HepG2 (cell line): ENCODE measurements around the gene SAMD4A. TPM values are rescaled to one million over a fixed set of nuclear protein-coding genes. Genes with fewer than 3 reads are reported as not detected.
A peak's percentile ranks its signal among the peaks of the same experiment; 100 is the strongest.

Source experiments
- ATAC-seq: fragments of 200-7000 bp; cut with Tn5 transposase; 3 replicates; pipeline ENCODE4 v1.9.1; 2020; ENCODE audit warnings: mild to moderate bottlenecking, moderate library complexity
- BruUV-seq: library from RNA; stranded (reverse); fragments of 400-500 nt; replicated peaks from 2 replicates; lab custom pipeline; 2021; lab: Mats Ljungman, UMichigan
- CTCF ChIA-PET: fragments of 300-600 bp; formaldehyde crosslinking; extraction: SDS; loops from one replicate; lab custom pipeline; 2021; ENCODE audit warnings: low total read pairs, inconsistent platforms, low intra/inter-chr PET ratio; lab: Yijun Ruan, JAX
- POLR2A ChIA-PET: fragments of 350-600 bp; sonication (Branson Sonifier 250); formaldehyde crosslinking; loops from one replicate; lab custom pipeline; 2020; ENCODE audit warnings: antibody characterized with exemption, inconsistent platforms; lab: Yijun Ruan, JAX
- DNase-seq: peaks from one replicate; pipeline ENCODE4 v3.0.0-alpha.2; 2015; ENCODE audit warnings: low spot score
- FAIRE-seq: peaks from 3 replicates; lab custom pipeline; 2011; peaks lifted over from hg19 to GRCh38; lab: Jason Lieb, UNC
- H2AFZ ChIP-seq: one replicate; pipeline ENCODE4 v1.6.1; 2011; ENCODE audit warnings: low read length, inconsistent platforms
- H3K27ac ChIP-seq: fragments of 300-600 bp; 3 replicates; pipeline ENCODE4 v1.8.0; 2011; ENCODE audit warnings: mixed run types, mild to moderate bottlenecking, mixed read lengths, low read length, inconsistent platforms; ENCODE audit not compliant: insufficient read depth; ENCODE audit errors: extremely low read length
- H3K27me3 ChIP-seq, 2 experiments: fragments of 200-600 bp in 1 of 2; 2 replicates in 1 of 2; 3 replicates in 1 of 2; pipeline versions ENCODE4 v1.6.0 to v1.8.0; 2011; ENCODE audit warnings: low read length in 2 of 2, mild to moderate bottlenecking in 2 of 2, moderate library complexity in 2 of 2, inconsistent platforms in 1 of 2; ENCODE audit not compliant: insufficient read depth in 2 of 2, control insufficient read depth in 1 of 2
- H3K36me3 ChIP-seq, 2 experiments: fragments of 200-600 bp in 1 of 2; replicated peaks in 1 of 2; 2 replicates in 1 of 2; 3 replicates in 1 of 2; pipeline versions ENCODE4 v1.5.1 to v1.8.0; 2011; ENCODE audit warnings: low read length in 2 of 2, inconsistent platforms in 1 of 2; ENCODE audit not compliant: insufficient read depth in 2 of 2, control insufficient read depth in 1 of 2
- H3K4me1 ChIP-seq: 2 replicates; pipeline ENCODE4 v1.5.1; 2012; ENCODE audit warnings: low read length, inconsistent platforms; ENCODE audit not compliant: insufficient read depth
- H3K4me2 ChIP-seq: 2 replicates; pipeline ENCODE4 v1.6.0; 2011; ENCODE audit warnings: low read depth, low read length, inconsistent platforms
- H3K4me3 ChIP-seq, 3 experiments: fragments of 200-600 bp in 1 of 3; sonication (generic), shearing (Covaris generic) in 1 of 3; replicated peaks in 1 of 3; 2 replicates each; pipeline ENCODE4 v1.5.1; 2011 to 2016; ENCODE audit warnings: low read length in 3 of 3, inconsistent platforms in 2 of 3, low read depth in 2 of 3, mild to moderate bottlenecking in 2 of 3, control low read depth in 1 of 3, mixed read lengths in 1 of 3; ENCODE audit not compliant: insufficient read depth in 1 of 3
- H3K79me2 ChIP-seq: one replicate; pipeline ENCODE4 v1.6.1; 2011; ENCODE audit warnings: low read length, inconsistent platforms; ENCODE audit not compliant: insufficient read depth
- H3K9ac ChIP-seq: 2 replicates; pipeline ENCODE4 v1.6.0; 2011; ENCODE audit warnings: mild to moderate bottlenecking, low read depth, low read length, inconsistent platforms; ENCODE audit not compliant: insufficient read depth
- H3K9me3 ChIP-seq: 2 replicates; pipeline ENCODE4 v1.5.1; 2012; ENCODE audit warnings: mild to moderate bottlenecking, low read length
- H4K20me1 ChIP-seq: 2 replicates; pipeline ENCODE4 v1.6.0; 2011; ENCODE audit warnings: inconsistent platforms, mild to moderate bottlenecking, low read length, moderate library complexity; ENCODE audit not compliant: insufficient read depth
- CBX5 ChIP-seq: sonication (generic); formaldehyde crosslinking; IDR thresholded peaks from 2 replicates; pipeline ENCODE4 v1.4.0; 2020; ENCODE audit warnings: missing genetic modification reagents, borderline replicate concordance
- EZH2 ChIP-seq: conservative IDR thresholded peaks from 2 replicates; pipeline ENCODE4 v1.6.1; 2012; ENCODE audit warnings: mild to moderate bottlenecking, low read depth, low read length, moderate library complexity
- IKZF4 ChIP-seq: sonication (generic); formaldehyde crosslinking; IDR thresholded peaks from 2 replicates; pipeline ENCODE4 v1.5.1; 2020; ENCODE audit warnings: borderline replicate concordance, mild to moderate bottlenecking, low read depth, missing genetic modification reagents; ENCODE audit errors: not compliant biosample characterization
- SALL1 ChIP-seq: sonication (generic); formaldehyde crosslinking; IDR thresholded peaks from 2 replicates; pipeline ENCODE4 v1.8.0; 2022; ENCODE audit warnings: mild to moderate bottlenecking, missing genetic modification reagents
- SRY ChIP-seq: sonication (generic); formaldehyde crosslinking; IDR thresholded peaks from 2 replicates; pipeline ENCODE4 v1.8.0; 2022; ENCODE audit warnings: mild to moderate bottlenecking, missing genetic modification reagents
- U2AF1 ChIP-seq: fragments of 200-400 bp; formaldehyde crosslinking; optimal IDR thresholded peaks from 2 replicates; pipeline ENCODE3; 2017; ENCODE audit warnings: mild to moderate bottlenecking, low read depth, low read length
- ZBTB1 ChIP-seq: sonication (generic); formaldehyde crosslinking; IDR thresholded peaks from 2 replicates; pipeline ENCODE4 v1.4.0; 2020; ENCODE audit warnings: missing genetic modification reagents, borderline replicate concordance
- ZC3H4 ChIP-seq: sonication (generic); formaldehyde crosslinking; IDR thresholded peaks from 2 replicates; pipeline ENCODE4 v1.4.0; 2020; ENCODE audit warnings: missing genetic modification reagents, borderline replicate concordance
- WGBS: methylation state at CpG from one replicate; pipeline ENCODE4 v1.1.6; 2017; ENCODE audit warnings: low lambda C conversion rate; 5-methylcytosine and 5-hydroxymethylcytosine counted together
- in situ Hi-C: cut with HindIII; loops from 2 replicates; pipeline ENCODE4 v1.10.0; 2017; ENCODE audit warnings: low pct_unique_long_range_greater_than_20kb; ENCODE audit not compliant: extremely low pct_ligation_motif_present
- intact Hi-C: fragments of 100-400 bp; cut with micrococcal nuclease; formaldehyde crosslinking; loops from one replicate; pipeline ENCODE4 v1.10.0; 2022; ENCODE audit not compliant: unreplicated experiment
- polyA plus RNA-seq, 8 experiments: library from polyadenylated mRNA; depleted of rRNA in 3 of 8; stranded (reverse) in 7 of 8; unstranded in 1 of 8; fragments of >200 nt; fragmentation: Illumina TruSeq in 4 of 8; extraction: Trizol in 4 of 8; gene quantifications; 2 replicates each; pipeline versions ENCODE4 v1.2.1 to v1.2.3, GENCODE V29; 2011 to 2016; ENCODE audit warnings: low read depth in 4 of 8, missing spikeins in 1 of 8, mixed read lengths in 1 of 8; ENCODE audit not compliant: insufficient read depth in 1 of 8
- total RNA-seq, 5 experiments: library from RNA; depleted of rRNA; stranded (reverse); fragments of >200 nt; fragmentation: Illumina TruSeq; extraction: Trizol; gene quantifications; 2 replicates each; pipeline ENCODE4 v1.2.3, GENCODE V29; 2016; ENCODE audit warnings: low read depth in 1 of 5
- TF ChIP-seq, protein P1 (sequence below): sonication (generic); formaldehyde crosslinking; IDR thresholded peaks from 2 replicates; pipeline ENCODE4 v1.4.0; 2020; ENCODE audit warnings: missing genetic modification reagents, borderline replicate concordance
- TF ChIP-seq, protein P2 (sequence below): IDR thresholded peaks from 2 replicates; pipeline ENCODE4 v1.6.1; 2012; ENCODE audit warnings: inconsistent platforms

SAMD4A gene
- total and polyA plus RNA-seq, 2 of the 13 experiments (the other 11 are each of a cell fraction or from before 2014, with no cell fraction given), result 11.8 to 13.0 TPM

DNA sequence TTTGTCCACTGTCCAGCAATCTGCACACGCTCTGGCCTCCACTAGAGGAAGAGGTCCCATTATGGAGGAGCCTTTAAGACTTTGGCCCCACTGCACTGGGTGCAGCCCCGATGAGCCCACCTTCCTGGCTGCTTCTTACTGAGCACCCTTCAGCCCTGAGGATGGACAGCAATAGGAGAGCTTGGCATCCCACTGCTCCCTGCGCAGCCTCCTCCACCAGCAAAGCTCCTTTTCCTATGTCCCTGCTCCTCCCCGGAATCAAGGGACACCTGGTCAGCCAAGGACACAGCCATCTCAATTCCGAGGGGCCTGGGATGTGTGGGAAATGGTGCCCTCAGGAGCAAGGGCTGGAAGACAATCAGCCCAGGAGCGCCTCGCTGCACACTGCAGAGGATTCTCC, 241.0 kb downstream of the SAMD4A start:
- Histone ChIP-seq H3K27ac (no peak overlapping the region), H3K79me2 (no peaks in the 10 kb centered on the region), H3K36me3 (no peaks in the 10 kb centered on the region), H3K9ac (no peak overlapping the region), H4K20me1 (no peaks in the 10 kb centered on the region)
- no peak; the same call in 1 of the 3 replicates for ATAC-seq
- no TSS peak for BruUV-seq
- TF ChIP-seq EZH2 (no peak), SALL1 (CRISPR knock-in tag) (0 out of 2 replicates have a peak, but pooled peaks have one; percentile 12)
- TF ChIP-seq, all 625 proteins: peak for 1
- ChIA-PET CTCF (no interaction called here), POLR2A (interaction anchor here (1.0 to 2.1 kb wide), 3 partner anchors 11 to 242 kb away, joined by 4 to 6 read pairs (median 5); partner anchors contain the start of gene SAMD4A)
- intact Hi-C loops (loop anchor here (5.0 to 10.0 kb wide), 3 partner anchors 84 to 311 kb away; partner anchors contain the start of gene SAMD4A), in situ Hi-C loops (loop anchor here (10.0 kb wide), 1 partner anchor 243 kb away; the partner anchor contains the start of gene SAMD4A)
- Histone ChIP-seq H3K4me1 (peaks cover 55% of the 10 kb centered on the region), H2AFZ (no peak overlapping the region), H3K9me3 (no peaks in the 10 kb centered on the region), H3K4me2 (peak overlapping the region; percentile 46), H3K4me3 (no peak overlapping the region; a peak in 1 of 6 replicates), H3K27me3 (no peaks in the 10 kb centered on the region)
- FAIRE-seq (no peak), DNase-seq (no peak)
- 20% methylated on average over 2 of the region's 7 CpGs for WGBS

DNA sequence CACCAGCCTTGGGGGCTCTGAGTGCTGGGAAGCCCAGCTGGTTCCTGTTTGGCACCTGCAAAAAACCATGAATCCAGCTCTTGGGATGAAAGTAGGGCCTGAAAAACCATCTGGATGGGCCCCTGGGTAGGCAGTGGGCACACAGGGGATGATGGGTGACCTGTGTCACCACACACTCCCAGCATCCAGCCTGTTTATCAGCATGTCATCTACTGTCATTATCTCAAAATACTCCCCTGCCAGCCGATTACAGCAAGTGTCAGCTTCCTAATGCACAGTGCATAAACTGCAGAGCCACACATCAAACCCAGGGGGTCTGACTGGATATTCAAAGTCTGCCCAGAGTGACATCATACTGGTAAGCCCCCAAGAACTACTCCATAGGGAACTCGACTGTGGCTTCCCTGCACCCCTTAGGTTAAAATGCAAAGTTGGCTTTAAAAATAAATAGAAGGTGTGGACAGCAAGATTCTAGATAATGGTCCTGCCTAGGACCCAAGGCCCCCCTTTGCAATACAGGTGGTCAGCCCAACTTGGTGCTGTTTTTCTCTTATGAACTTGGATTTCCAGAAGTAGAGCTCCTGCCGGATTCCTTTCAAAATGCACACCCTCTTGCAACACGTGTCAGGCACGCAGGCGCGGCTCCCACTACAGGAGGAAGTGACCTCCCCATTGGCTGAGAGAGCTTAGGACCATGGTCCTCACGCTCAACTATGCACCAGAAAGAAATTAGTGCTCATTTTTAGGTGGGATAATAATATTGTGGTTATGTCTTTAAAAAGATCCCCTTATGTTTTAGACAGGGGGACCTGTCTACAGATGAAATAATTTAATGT, 241.6 kb downstream of the SAMD4A start:
- ChIA-PET CTCF (no interaction called here), POLR2A (interaction anchor here (1.0 to 2.1 kb wide), 3 partner anchors 10 to 243 kb away, joined by 3 to 6 read pairs (median 4); no protein-coding TSS in a partner anchor)
- intact Hi-C loops (loop anchor here (5.0 to 10.0 kb wide), 3 partner anchors 84 to 311 kb away; partner anchors contain the start of gene SAMD4A), in situ Hi-C loops (loop anchor here (10.0 kb wide), 1 partner anchor 244 kb away; the partner anchor contains the start of gene SAMD4A)
- ATAC-seq, result peak; percentile 10; the same call in 1 of the 3 replicates
- Histone ChIP-seq H3K9me3 (no peaks in the 10 kb centered on the region), H3K27ac (no peak overlapping the region), H3K4me3 (no peak overlapping the region), H3K9ac (no peak overlapping the region), H3K36me3 (no peaks in the 10 kb centered on the region), H2AFZ (no peak overlapping the region), H3K4me2 (peak overlapping the region; percentile 46; the same call in 1 of the 2 replicates), H3K4me1 (peaks cover 55% of the 10 kb centered on the region), H3K79me2 (no peaks in the 10 kb centered on the region), H4K20me1 (no peaks in the 10 kb centered on the region), H3K27me3 (no peaks in the 10 kb centered on the region)
- 27% methylated on average over 8 of the region's 8 CpGs for WGBS
- BruUV-seq, result no TSS peak
- DNase-seq, result no peak
- no peak for FAIRE-seq
- no peak for TF ChIP-seq ZBTB1 (CRISPR knock-in tag)
- no peak for TF ChIP-seq ZC3H4 (CRISPR knock-in tag)
- TF ChIP-seq, protein P1, sequence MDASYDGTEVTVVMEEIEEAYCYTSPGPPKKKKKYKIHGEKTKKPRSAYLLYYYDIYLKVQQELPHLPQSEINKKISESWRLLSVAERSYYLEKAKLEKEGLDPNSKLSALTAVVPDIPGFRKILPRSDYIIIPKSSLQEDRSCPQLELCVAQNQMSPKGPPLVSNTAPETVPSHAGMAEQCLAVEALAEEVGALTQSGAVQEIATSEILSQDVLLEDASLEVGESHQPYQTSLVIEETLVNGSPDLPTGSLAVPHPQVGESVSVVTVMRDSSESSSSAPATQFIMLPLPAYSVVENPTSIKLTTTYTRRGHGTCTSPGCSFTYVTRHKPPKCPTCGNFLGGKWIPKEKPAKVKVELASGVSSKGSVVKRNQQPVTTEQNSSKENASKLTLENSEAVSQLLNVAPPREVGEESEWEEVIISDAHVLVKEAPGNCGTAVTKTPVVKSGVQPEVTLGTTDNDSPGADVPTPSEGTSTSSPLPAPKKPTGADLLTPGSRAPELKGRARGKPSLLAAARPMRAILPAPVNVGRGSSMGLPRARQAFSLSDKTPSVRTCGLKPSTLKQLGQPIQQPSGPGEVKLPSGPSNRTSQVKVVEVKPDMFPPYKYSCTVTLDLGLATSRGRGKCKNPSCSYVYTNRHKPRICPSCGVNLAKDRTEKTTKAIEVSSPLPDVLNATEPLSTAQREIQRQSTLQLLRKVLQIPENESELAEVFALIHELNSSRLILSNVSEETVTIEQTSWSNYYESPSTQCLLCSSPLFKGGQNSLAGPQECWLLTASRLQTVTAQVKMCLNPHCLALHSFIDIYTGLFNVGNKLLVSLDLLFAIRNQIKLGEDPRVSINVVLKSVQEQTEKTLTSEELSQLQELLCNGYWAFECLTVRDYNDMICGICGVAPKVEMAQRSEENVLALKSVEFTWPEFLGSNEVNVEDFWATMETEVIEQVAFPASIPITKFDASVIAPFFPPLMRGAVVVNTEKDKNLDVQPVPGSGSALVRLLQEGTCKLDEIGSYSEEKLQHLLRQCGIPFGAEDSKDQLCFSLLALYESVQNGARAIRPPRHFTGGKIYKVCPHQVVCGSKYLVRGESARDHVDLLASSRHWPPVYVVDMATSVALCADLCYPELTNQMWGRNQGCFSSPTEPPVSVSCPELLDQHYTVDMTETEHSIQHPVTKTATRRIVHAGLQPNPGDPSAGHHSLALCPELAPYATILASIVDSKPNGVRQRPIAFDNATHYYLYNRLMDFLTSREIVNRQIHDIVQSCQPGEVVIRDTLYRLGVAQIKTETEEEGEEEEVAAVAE (CRISPR knock-in tag), result peak; percentile 65; the same call in 1 of the 2 replicates
- TF ChIP-seq CBX5 (CRISPR knock-in tag), result 0 out of 2 replicates have a peak, but pooled peaks have one; percentile 45
- no peak for TF ChIP-seq U2AF1
- TF ChIP-seq IKZF4 (CRISPR knock-in tag), result no peak
- TF ChIP-seq, protein P2, sequence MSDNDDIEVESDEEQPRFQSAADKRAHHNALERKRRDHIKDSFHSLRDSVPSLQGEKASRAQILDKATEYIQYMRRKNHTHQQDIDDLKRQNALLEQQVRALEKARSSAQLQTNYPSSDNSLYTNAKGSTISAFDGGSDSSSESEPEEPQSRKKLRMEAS, result peak; percentile 84
- TF ChIP-seq SRY (CRISPR knock-in tag), result no peak
